HCT116 (cell line): ENCODE data around the gene P3H3. TPM values are rescaled to one million over a fixed set of nuclear protein-coding genes. Genes with fewer than 3 reads are reported as not detected.
A peak's percentile ranks its signal among the peaks of the same experiment; 100 is the strongest.

Experiments used
- ATAC-seq: fragments of 200-7000 bp; cut with Tn5 transposase; 2 replicates; pipeline ENCODE4 v1.9.1; 2020; ENCODE audit warnings: mild to moderate bottlenecking, moderate library complexity
- BruUV-seq: library from RNA; stranded (reverse); fragments of 400-500 nt; replicated peaks from 2 replicates; lab custom pipeline; 2021; lab: Mats Ljungman, UMichigan
- CTCF ChIA-PET: fragments of 300-600 bp; sonication (Branson Sonifier 250); formaldehyde crosslinking; loops from one replicate; lab custom pipeline; 2021; ENCODE audit warnings: antibody characterized with exemption; lab: Charles Lee
- POLR2A ChIA-PET: fragments of 300-600, 350-600 bp; sonication (Branson Sonifier 250); formaldehyde crosslinking; loops from one replicate; lab custom pipeline; 2021; ENCODE audit warnings: antibody characterized with exemption; lab: Charles Lee
- RAD21 ChIA-PET, 2 experiments: fragments of 300-600 bp; sonication (Branson Sonifier 250); formaldehyde crosslinking; loops; one replicate each; lab custom pipeline; 2023; ENCODE audit warnings: low total read pairs in 2 of 2; ENCODE audit not compliant: uncharacterized antibody in 2 of 2, unreplicated experiment in 2 of 2, low non-redundant PET in 1 of 2; lab: Charles Lee
- DNase-seq: peaks from one replicate; pipeline ENCODE4 v3.0.0-alpha.2; 2010; ENCODE audit warnings: low read depth, low spot score
- H2AFZ ChIP-seq: fragments of 200-600 bp; shearing (Covaris generic), sonication (generic); 2 replicates; pipeline ENCODE4 v1.6.1; 2017; ENCODE audit warnings: low read depth, mixed run types, mixed read lengths, antibody characterized with exemption, low read length; ENCODE audit not compliant: poor library complexity, severe bottlenecking
- H3K27ac ChIP-seq: 2 replicates; pipeline ENCODE4 v1.5.1; 2012; ENCODE audit warnings: low read depth, low read length
- H3K27me3 ChIP-seq: fragments of 200-600 bp; sonication (generic); 2 replicates; pipeline ENCODE4 v1.6.1; 2016; ENCODE audit warnings: mixed run types, low read length, mixed read lengths; ENCODE audit not compliant: insufficient read depth
- H3K36me3 ChIP-seq, 2 experiments: fragments of 200-500 bp in 1 of 2; fragments of 200-600 bp in 1 of 2; sonication (Bioruptor generic) in 1 of 2; sonication (generic) in 1 of 2; 2 replicates each; pipeline versions ENCODE4 v1.5.1 to v1.6.1; 2014 to 2016; ENCODE audit warnings: low read length in 2 of 2, inconsistent platforms in 1 of 2, mixed read lengths in 1 of 2, mixed run types in 1 of 2; ENCODE audit not compliant: insufficient read depth in 2 of 2, control insufficient read depth in 1 of 2
- H3K4me1 ChIP-seq, 2 experiments: fragments of 200-600 bp in 1 of 2; sonication (generic) in 1 of 2; 2 replicates each; pipeline versions ENCODE4 v1.5.1 to v1.6.1; 2012 to 2017; ENCODE audit warnings: low read length in 2 of 2, inconsistent platforms in 1 of 2, mild to moderate bottlenecking in 1 of 2, mixed read lengths in 1 of 2, mixed run types in 1 of 2, moderate library complexity in 1 of 2; ENCODE audit not compliant: insufficient read depth in 2 of 2, control insufficient read depth in 1 of 2
- H3K4me2 ChIP-seq: fragments of 200-600 bp; sonication (generic); 2 replicates; pipeline ENCODE4 v1.6.1; 2017; ENCODE audit warnings: mixed run types, low read length, mixed read lengths
- H3K4me3 ChIP-seq, 2 experiments: fragments of 200-600 bp in 1 of 2; sonication (generic) in 1 of 2; replicated peaks in 1 of 2; 2 replicates each; pipeline ENCODE4 v1.5.1; 2011 to 2016; ENCODE audit warnings: low read length in 2 of 2, control low read depth in 1 of 2, low read depth in 1 of 2, mild to moderate bottlenecking in 1 of 2, mixed read lengths in 1 of 2, mixed run types in 1 of 2
- H3K79me2 ChIP-seq: fragments of 200-600 bp; sonication (generic); 2 replicates; pipeline ENCODE4 v1.6.1; 2017; ENCODE audit warnings: mild to moderate bottlenecking, mixed run types, low read length, moderate library complexity, mixed read lengths; ENCODE audit not compliant: insufficient read depth
- H3K9ac ChIP-seq: fragments of 200-600 bp; sonication (generic); 2 replicates; pipeline ENCODE4 v1.6.1; 2016; ENCODE audit warnings: low read length, mixed read lengths
- H3K9me2 ChIP-seq: fragments of 200-600 bp; sonication (generic), shearing (Covaris generic); 2 replicates; pipeline ENCODE4 v1.6.1; 2017; ENCODE audit warnings: mixed run types, mild to moderate bottlenecking, moderate library complexity; ENCODE audit not compliant: insufficient read depth
- H3K9me3 ChIP-seq, 2 experiments: fragments of 200-500 bp in 1 of 2; fragments of 200-600 bp in 1 of 2; sonication (Bioruptor generic) in 1 of 2; sonication (generic) in 1 of 2; 2 replicates each; pipeline ENCODE4 v1.6.1; 2014 to 2017; ENCODE audit warnings: low read length in 2 of 2, mixed read lengths in 2 of 2, inconsistent platforms in 1 of 2, low read depth in 1 of 2, mild to moderate bottlenecking in 1 of 2, mixed run types in 1 of 2, moderate library complexity in 1 of 2; ENCODE audit not compliant: control insufficient read depth in 1 of 2, insufficient read depth in 1 of 2
- H4K20me1 ChIP-seq: fragments of 200-600 bp; sonication (generic), shearing (Covaris generic); 2 replicates; pipeline ENCODE4 v1.6.1; 2017; ENCODE audit warnings: mixed run types, mild to moderate bottlenecking, moderate library complexity; ENCODE audit not compliant: insufficient read depth
- CEBPB ChIP-seq: IDR thresholded peaks from 2 replicates; pipeline ENCODE4 v1.6.1; 2012; ENCODE audit warnings: low read depth
- POLR2A ChIP-seq: IDR thresholded peaks from 2 replicates; pipeline ENCODE4 v1.7.0; 2011; ENCODE audit warnings: borderline replicate concordance; ENCODE audit not compliant: insufficient read depth, insufficient read length; ENCODE audit errors: extremely low read depth
- POLR2AphosphoS5 ChIP-seq: IDR thresholded peaks from 2 replicates; pipeline ENCODE4 v1.6.1; 2011; ENCODE audit warnings: mild to moderate bottlenecking, low read depth, low read length, moderate library complexity
- RAD21 ChIP-seq: IDR thresholded peaks from 2 replicates; pipeline ENCODE4 v1.6.1; 2012; ENCODE audit warnings: low read depth, mild to moderate bottlenecking
- SIN3A ChIP-seq: IDR thresholded peaks from 2 replicates; pipeline ENCODE4 v1.6.1; 2012; ENCODE audit warnings: low read depth
- ZFX ChIP-seq: fragments of 450-650 bp; IDR thresholded peaks from 2 replicates; pipeline ENCODE4 v1.6.1; 2017
- intact Hi-C: fragments of 100-400 bp; cut with micrococcal nuclease; formaldehyde crosslinking; loops from 2 replicates; pipeline ENCODE4 v1.10.0; 2022
- total RNA-seq: library from RNA; stranded (reverse); gene quantifications from one replicate; pipeline ENCODE4 v1.2.1, GENCODE V29; 2021; ENCODE audit not compliant: unreplicated experiment

Gene P3H3
- total RNA-seq, 1 experiment from 2014 or later: 32.2 TPM

GRCh38 chr12:6818645-6819044 is 9.6 kb upstream of the P3H3 start:
- DNase-seq: no peak
- Histone ChIP-seq H3K9ac (no peak overlapping the region), H3K9me2 (no peaks in the 10 kb centered on the region), H2AFZ (no peak overlapping the region), H3K4me3 (no peak overlapping the region)
- BruUV-seq: no TSS peak
- RAD21 ChIA-PET: no interaction called here
- no peak for TF ChIP-seq POLR2AphosphoS5
- no peak for TF ChIP-seq SIN3A
- TF ChIP-seq CEBPB: no peak
- TF ChIP-seq ZFX: no peak
- no peak for TF ChIP-seq RAD21
- TF ChIP-seq, all 23 proteins: peak for 0
- Histone ChIP-seq H3K4me2 (no peak overlapping the region), H3K36me3 (no peaks in the 10 kb centered on the region), H3K27me3 (peaks cover 6% of the 10 kb centered on the region; the same call in 1 of the 2 replicates), H3K27ac (no peak overlapping the region), H3K9me3 (no peaks in the 10 kb centered on the region), H4K20me1 (no peaks in the 10 kb centered on the region), H3K4me1 (peaks cover 13 to 24% of the 10 kb centered on the region in 2 experiments), H3K79me2 (no peaks in the 10 kb centered on the region)
- CTCF ChIA-PET: no interaction called here
- POLR2A ChIA-PET: interaction anchor here (0.6 kb wide), 1 partner anchor 210 kb away, joined by 5 read pairs; no protein-coding TSS in a partner anchor
- ATAC-seq: no peak
- intact Hi-C loops: no loop called here

DNA sequence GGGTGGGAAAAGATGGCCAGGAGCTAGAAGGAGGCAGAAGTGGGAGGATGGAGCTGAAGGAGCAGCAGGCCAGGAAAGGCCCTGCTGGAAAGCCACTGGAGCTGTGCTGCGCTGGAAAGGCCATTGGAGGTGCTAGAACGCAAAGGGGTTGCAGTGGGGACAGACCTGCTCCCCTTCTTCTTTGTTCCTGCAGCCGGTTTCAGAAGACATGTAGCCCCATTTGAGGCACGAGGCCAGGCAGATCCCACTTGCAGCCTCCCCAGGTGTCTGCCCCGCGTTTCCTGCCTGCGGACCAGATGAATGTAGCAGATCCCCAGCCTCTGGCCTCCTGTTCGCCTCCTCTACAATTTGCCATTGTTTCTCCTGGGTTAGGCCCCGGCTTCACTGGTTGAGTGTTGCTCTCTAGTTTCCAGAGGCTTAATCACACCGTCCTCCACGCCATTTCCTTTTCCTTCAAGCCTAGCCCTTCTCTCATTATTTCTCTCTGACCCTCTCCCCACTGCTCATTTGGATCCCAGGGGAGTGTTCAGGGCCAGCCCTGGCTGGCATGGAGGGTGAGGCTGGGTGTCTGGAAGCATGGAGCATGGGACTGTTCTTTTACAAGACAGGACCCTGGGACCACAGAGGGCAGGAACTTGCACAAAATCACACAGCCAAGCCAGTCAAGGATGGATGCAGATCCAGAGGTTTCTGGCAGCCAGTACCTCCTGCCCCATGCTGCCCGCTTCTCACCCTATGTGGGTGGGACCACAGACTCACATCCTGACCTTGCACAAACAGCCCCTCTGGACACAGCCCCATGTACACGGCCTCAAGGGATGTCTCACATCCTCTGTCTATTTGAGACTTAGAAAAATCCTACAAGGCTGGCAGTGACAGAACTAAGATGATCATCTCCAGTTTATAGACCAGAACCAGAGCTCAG is 8.8 kb upstream of the P3H3 start:
- Histone ChIP-seq H3K4me2 (no peak overlapping the region), H2AFZ (no peak overlapping the region)
- POLR2A ChIA-PET: interaction anchor here (0.6 kb wide), 1 partner anchor 211 kb away, joined by 5 read pairs; no protein-coding TSS in a partner anchor

More for the DNA sequence above, 8.8 kb upstream of the P3H3 start:
- Histone ChIP-seq H3K27me3 (peaks cover 6% of the 10 kb centered on the region; the same call in 1 of the 2 replicates), H3K27ac (no peak overlapping the region), H3K36me3 (no peaks in the 10 kb centered on the region), H3K9me3 (no peaks in the 10 kb centered on the region)
- CTCF ChIA-PET: no interaction called here
- intact Hi-C loops: no loop called here
- TF ChIP-seq POLR2A (peak; percentile 16), SIN3A (no peak)
- TF ChIP-seq, all 23 proteins: peak for 1
- Histone ChIP-seq H3K4me1 (peaks cover 13 to 24% of the 10 kb centered on the region in 2 experiments), H3K9ac (no peak overlapping the region), H4K20me1 (no peaks in the 10 kb centered on the region), H3K9me2 (no peaks in the 10 kb centered on the region), H3K79me2 (no peaks in the 10 kb centered on the region), H3K4me3 (no peak overlapping the region)
- RAD21 ChIA-PET: no interaction called here
- no TSS peak for BruUV-seq
- DNase-seq: no peak
- no peak for ATAC-seq
